ENCODE data around the gene EIPR1.
A peak's percentile ranks its signal among the peaks of the same experiment; 100 is the strongest.
"Not testable (repeated sequence)": the region's sequence is repeated elsewhere in the genome, so short reads cannot be mapped to it uniquely, and the experiment has no call there.

EIPR1 gene

GRCh38 chr2:3289526-3289925 lies 88.1 kb downstream of the EIPR1 start:
- FAIRE-seq (no peak), DNase-seq (ENCODE audit: insufficient read length, low spot score) (no peak)
- TF ChIP-seq CTCF (IDR thresholded peaks at IDR 0.05; ENCODE audit: insufficient read depth, missing control alignments) = no peak

GRCh38 chr2:3289171-3289515 lies 88.5 kb downstream of the EIPR1 start:
- FAIRE-seq = no peak
- DNase-seq (ENCODE audit: insufficient read length, low spot score) = no peak

GRCh38 chr2:3288470-3289170 lies 89.0 kb downstream of the EIPR1 start:
- DNase-seq (ENCODE audit: insufficient read length, low spot score) = no peak
- FAIRE-seq = no peak
- TF ChIP-seq CTCF (IDR thresholded peaks at IDR 0.05; ENCODE audit: insufficient read depth, missing control alignments) = no peak

More at GRCh38 chr2:3289171-3289515, 88.5 kb downstream of the EIPR1 start:
- TF ChIP-seq CTCF (IDR thresholded peaks at IDR 0.05; ENCODE audit: insufficient read depth, missing control alignments) = no peak

- DNase-seq (ENCODE audit: insufficient read length, low spot score) (no peak), FAIRE-seq (no peak)
- no peak for TF ChIP-seq CTCF (IDR thresholded peaks at IDR 0.05; ENCODE audit: insufficient read depth, missing control alignments)
Observed at GRCh38 chr2:3287896-3288295, 89.7 kb downstream of the EIPR1 start.

- not testable (repeated sequence) for FAIRE-seq; DNase-seq (ENCODE audit: insufficient read length, low spot score)
- peak; percentile 4 for TF ChIP-seq CTCF (IDR thresholded peaks at IDR 0.05; ENCODE audit: insufficient read depth, missing control alignments)
Observed at GRCh38 chr2:3286646-3287036, 91.0 kb downstream of the EIPR1 start.

- no peak for FAIRE-seq
- DNase-seq (ENCODE audit: insufficient read length, low spot score) = no peak
- TF ChIP-seq CTCF (IDR thresholded peaks at IDR 0.05; ENCODE audit: insufficient read depth, missing control alignments) = no peak
Observed at GRCh38 chr2:3285901-3286645, 91.5 kb downstream of the EIPR1 start.

Data from D721Med (cell line).